ENCODE measurements around the gene MYNN. TPM values are rescaled to one million over a fixed set of nuclear protein-coding genes. Genes with fewer than 3 reads are reported as not detected.
A peak's percentile ranks its signal among the peaks of the same experiment; 100 is the strongest.

Gene MYNN
- total and polyA plus RNA-seq, 12 donors, result 5.9 to 13.6 (median 12.0) TPM

DNA sequence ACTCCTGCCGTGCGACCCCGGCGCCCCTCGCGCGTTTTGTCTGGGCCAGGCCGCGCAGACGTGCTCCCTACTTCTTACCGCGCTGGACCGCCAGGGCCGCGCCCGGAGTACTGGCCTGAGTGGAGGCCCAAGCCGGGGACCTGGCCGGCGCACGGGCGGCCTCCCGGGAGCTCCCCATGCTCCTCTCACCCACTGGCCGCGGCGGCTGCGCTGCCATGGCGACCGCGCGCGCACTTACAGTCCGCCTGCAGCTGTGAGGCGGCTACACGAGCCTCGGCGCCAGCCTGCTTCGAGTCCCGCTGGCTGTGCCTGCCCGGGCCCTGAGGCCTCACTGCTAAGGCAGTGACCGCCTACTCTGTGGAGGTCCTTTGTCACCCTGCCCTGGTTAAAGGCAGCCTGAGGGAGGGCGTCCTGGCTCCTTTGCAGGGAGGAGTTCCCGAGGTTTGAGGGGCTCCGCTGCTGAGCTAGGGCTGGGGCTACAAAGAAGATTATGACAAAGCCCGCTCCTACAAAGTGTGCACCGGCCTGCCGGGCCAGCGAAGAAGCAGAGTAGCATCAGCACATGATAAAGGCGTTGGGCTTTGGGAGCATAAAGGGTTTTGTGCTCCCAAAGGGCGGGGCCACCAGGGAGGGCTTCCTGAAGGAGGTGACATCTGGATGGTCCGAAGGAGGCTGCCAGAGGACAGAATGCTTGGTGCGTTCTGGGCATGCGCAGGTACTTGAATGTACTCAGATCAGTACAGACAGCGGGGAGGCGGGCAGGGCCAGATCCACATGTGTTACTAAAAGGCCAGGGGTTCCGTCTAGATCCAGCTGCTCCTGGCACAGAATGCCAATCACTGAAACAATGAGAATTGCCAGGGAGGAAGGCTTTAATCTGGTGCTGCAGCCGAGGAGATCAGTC, 39.4 kb downstream of the MYNN start, which contains the start of the genes LRRC34 and LRRIQ4:
Gene LRRC34, minus strand, starts transcription at position 573 of the 904 bp plus-strand sequence. Its CDS starts 356 bp downstream, at position 217.
Gene LRRIQ4, plus strand, starts transcription at position 539 of the 904 bp plus-strand sequence. CDS start 9,052 bp downstream, outside the sequence.
- DNase-seq (peak; percentile 64 to 76), ATAC-seq (peak; percentile 87 to 95 (median 92))
- Histone ChIP-seq H3K4me1 (peaks cover 0 to 29% (median 12%) of the 10 kb centered on the region in 9 donors), H3K4me3 (peak within 1 kb of the TSS; percentile 33 to 77 (median 63)), H3K27ac (peak within 1 kb of the TSS; percentile 7 to 86 (median 74)), H3K36me3 (no peaks in the 10 kb centered on the region), H3K9me3 (peaks cover 0 to 17% (median 4%) of the 10 kb centered on the region in 11 donors), H3K27me3 (no peaks in the 10 kb centered on the region)
- 7 to 8% methylated on average over 53 to 56 of the region's 56 CpGs for WGBS, 2 donors
- intact Hi-C loops (cut with DNase I), result no loop called here
- TF ChIP-seq, protein P1, sequence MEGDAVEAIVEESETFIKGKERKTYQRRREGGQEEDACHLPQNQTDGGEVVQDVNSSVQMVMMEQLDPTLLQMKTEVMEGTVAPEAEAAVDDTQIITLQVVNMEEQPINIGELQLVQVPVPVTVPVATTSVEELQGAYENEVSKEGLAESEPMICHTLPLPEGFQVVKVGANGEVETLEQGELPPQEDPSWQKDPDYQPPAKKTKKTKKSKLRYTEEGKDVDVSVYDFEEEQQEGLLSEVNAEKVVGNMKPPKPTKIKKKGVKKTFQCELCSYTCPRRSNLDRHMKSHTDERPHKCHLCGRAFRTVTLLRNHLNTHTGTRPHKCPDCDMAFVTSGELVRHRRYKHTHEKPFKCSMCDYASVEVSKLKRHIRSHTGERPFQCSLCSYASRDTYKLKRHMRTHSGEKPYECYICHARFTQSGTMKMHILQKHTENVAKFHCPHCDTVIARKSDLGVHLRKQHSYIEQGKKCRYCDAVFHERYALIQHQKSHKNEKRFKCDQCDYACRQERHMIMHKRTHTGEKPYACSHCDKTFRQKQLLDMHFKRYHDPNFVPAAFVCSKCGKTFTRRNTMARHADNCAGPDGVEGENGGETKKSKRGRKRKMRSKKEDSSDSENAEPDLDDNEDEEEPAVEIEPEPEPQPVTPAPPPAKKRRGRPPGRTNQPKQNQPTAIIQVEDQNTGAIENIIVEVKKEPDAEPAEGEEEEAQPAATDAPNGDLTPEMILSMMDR (IDR thresholded peaks at IDR 0.05), result peak in 1 of 9 donors; percentile 14

DNA sequence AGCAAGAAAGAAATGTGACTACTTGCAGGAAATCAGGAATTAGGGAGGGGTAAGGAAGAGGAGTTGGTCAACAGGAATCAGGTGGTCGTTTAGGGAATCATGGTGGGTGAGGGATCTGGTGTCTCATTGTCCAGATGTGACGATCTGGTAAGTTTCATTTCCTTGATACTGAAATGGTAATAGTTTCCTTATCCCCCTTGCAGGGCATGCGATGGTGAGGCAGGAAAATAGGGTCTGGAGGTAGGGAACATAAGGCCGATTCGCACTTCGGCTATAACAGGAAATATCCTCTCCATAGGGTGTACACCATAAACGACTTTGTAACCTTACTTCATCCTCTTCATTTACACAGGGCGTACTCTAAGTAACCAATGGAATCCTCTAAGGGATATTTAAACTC, 40.1 kb downstream of the MYNN start:
- H3K4me1 ChIP-seq, result peaks cover 0 to 29% (median 12%) of the 10 kb centered on the region in 9 donors
- H3K27ac ChIP-seq, result no peak overlapping the region
- peaks cover 0 to 17% (median 4%) of the 10 kb centered on the region in 11 donors for H3K9me3 ChIP-seq
- intact Hi-C loops (cut with DNase I), result no loop called here
- TF ChIP-seq, protein P1 (IDR thresholded peaks at IDR 0.05), result no peak
- ATAC-seq, result no peak
- H3K27me3 ChIP-seq, result no peaks in the 10 kb centered on the region
- no peak for DNase-seq
- peak overlapping the region; percentile 8 to 77 (median 62) for H3K4me3 ChIP-seq
- 43 to 57% methylated on average over 8 of the region's 8 CpGs for WGBS, 2 donors
- no peaks in the 10 kb centered on the region for H3K36me3 ChIP-seq

DNA sequence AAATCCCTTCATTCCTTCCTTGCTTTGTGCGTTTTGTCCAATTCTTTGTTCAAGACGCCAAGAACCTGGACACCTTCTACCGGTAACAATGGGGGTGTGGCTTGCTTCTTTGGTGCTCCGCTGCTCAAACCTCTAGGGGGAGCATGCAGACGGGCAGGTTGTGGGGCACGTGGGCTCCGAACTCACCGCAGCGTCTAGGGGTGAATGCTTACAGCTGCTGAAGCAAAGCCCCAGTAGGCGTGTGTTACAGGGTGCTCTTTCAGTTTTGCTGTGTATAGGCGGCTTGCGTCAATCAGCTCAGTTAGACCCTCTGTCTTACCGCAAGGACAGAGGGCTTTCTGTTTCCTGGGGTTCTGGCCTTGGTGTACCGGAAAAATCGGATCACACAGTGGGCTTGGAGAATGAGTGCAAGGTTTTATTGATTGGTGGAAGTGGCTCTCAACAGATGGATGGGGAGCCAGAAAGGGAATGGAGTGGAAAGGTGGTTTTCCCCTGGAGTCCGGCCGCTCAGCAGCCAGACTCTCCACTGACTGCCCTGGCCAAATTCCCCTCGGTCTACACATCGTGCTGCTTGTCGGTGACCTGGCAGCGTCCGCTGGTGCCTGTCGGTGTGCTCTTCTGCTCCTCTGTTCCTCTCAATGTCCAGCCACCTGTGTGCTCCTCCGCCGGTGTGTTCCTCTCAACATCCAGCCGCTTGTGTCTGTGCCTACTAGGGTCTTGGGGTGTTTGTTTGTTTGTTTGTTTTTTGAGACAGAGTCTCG, 40.7 kb downstream of the MYNN start:
- H3K36me3 ChIP-seq, result no peaks in the 10 kb centered on the region
- intact Hi-C loops (cut with DNase I), result no loop called here
- DNase-seq, result no peak
- TF ChIP-seq, protein P1 (IDR thresholded peaks at IDR 0.05), result peak in 3 of 9 donors; percentile 26 to 41 (median 33)
- H3K27me3 ChIP-seq, result no peaks in the 10 kb centered on the region
- 64 to 68% methylated on average over 27 of the region's 27 CpGs for WGBS, 2 donors
- peak overlapping the region in 9 of 10 donors; percentile 8 to 77 (median 66) for H3K4me3 ChIP-seq
- peaks cover 0 to 29% (median 12%) of the 10 kb centered on the region in 9 donors for H3K4me1 ChIP-seq
- no peak overlapping the region for H3K27ac ChIP-seq
- peaks cover 0 to 17% (median 4%) of the 10 kb centered on the region in 11 donors for H3K9me3 ChIP-seq
- peak in 1 of 8 donors; percentile 6 for ATAC-seq

DNA sequence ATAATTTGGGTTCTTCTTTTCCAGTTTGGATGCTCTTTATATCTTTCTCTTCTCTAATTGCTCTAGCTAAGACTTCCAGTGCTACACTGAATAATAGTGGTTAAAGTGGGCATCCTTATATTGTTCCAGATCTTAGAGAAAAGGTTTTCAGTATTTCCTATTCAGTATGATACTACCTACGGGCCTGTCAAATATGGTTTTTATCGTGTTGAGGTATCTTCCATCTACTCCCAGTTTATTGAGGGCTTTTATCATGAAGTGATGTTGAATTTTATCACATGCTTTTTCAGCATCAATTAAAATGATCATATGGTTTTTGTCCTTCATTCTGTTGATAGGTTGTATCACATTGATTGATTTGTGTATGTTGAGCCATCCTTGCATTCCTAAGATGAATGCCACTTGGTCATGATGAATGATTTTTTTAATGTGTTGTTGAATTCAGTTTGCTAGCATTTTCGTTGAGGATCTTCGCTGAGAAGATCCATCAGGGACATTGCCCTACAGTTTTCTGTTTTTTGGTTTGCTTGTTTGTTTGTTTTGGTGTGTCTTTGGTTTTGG, 42.5 kb downstream of the MYNN start:
- intact Hi-C loops (cut with DNase I), result no loop called here
- no peak overlapping the region for H3K4me3 ChIP-seq
- H3K27me3 ChIP-seq, result no peaks in the 10 kb centered on the region
- TF ChIP-seq, protein P1 (IDR thresholded peaks at IDR 0.05), result no peak
- 91 to 94% methylated on average over 4 of the region's 4 CpGs for WGBS, 2 donors
- peaks cover 0 to 29% (median 12%) of the 10 kb centered on the region in 9 donors for H3K4me1 ChIP-seq
- no peaks in the 10 kb centered on the region for H3K36me3 ChIP-seq
- peaks cover 0 to 17% (median 4%) of the 10 kb centered on the region in 11 donors for H3K9me3 ChIP-seq
- no peak for ATAC-seq
- no peak for DNase-seq
- H3K27ac ChIP-seq, result no peak overlapping the region

All from heart right ventricle (tissue), 16 donors.